MM.1S (cell line): Measurements from ENCODE around the gene LMBR1.

Experiments
- EZH2 ChIP-seq: fragments of 300-600 bp; sonication (generic); optimal IDR thresholded peaks from 2 replicates; pipeline ENCODE3; 2017; ENCODE audit warnings: low read depth, mild to moderate bottlenecking, antibody characterized with exemption, low read length, mixed read lengths
- TF ChIP-seq, protein P1 (sequence below): fragments of 300-600 bp; sonication (generic); IDR thresholded peaks from 2 replicates; pipeline ENCODE4 v1.5.1; 2016; ENCODE audit warnings: antibody characterized with exemption, low read length, mixed read lengths

GRCh38 chr7:156654511-156655234, 238.3 kb downstream of the LMBR1 start:
- TF ChIP-seq, protein P1, sequence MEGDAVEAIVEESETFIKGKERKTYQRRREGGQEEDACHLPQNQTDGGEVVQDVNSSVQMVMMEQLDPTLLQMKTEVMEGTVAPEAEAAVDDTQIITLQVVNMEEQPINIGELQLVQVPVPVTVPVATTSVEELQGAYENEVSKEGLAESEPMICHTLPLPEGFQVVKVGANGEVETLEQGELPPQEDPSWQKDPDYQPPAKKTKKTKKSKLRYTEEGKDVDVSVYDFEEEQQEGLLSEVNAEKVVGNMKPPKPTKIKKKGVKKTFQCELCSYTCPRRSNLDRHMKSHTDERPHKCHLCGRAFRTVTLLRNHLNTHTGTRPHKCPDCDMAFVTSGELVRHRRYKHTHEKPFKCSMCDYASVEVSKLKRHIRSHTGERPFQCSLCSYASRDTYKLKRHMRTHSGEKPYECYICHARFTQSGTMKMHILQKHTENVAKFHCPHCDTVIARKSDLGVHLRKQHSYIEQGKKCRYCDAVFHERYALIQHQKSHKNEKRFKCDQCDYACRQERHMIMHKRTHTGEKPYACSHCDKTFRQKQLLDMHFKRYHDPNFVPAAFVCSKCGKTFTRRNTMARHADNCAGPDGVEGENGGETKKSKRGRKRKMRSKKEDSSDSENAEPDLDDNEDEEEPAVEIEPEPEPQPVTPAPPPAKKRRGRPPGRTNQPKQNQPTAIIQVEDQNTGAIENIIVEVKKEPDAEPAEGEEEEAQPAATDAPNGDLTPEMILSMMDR, result no peak
- TF ChIP-seq EZH2, result no peak
